GM18519 (cell line): ENCODE measurements around the gene ING5.
"Not testable (repeated sequence)": the region's sequence is repeated elsewhere in the genome, so short reads cannot be mapped to it uniquely, and the experiment has no call there.

ENCODE experiments used
- ATAC-seq: cut with Tn5 transposase; IDR thresholded peaks from one replicate; pipeline ENCODE4 v1.9.1; 2021; ENCODE audit warnings: mild to moderate bottlenecking, moderate library complexity; ENCODE audit not compliant: unreplicated experiment, low FRiP score

Gene ING5

DNA sequence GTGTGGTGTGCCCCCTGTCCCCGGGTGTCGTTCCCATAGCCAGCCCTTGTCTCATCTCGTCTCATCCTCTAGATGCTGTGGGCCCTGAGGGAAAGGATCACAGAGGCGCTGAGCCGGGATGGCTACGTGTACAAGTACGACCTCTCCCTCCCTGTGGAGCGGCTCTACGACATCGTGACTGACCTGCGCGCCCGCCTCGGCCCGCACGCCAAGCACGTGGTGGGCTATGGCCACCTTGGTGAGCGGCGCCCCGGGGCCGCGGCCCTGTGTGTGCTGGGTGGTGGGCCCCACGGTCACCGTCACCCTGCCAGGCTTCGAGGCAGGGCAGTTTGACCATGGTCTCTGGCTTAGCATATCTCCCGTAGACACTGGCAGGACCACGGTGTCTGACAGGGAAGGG lies 53.9 kb downstream of the ING5 start:
- ATAC-seq: no peak

DNA sequence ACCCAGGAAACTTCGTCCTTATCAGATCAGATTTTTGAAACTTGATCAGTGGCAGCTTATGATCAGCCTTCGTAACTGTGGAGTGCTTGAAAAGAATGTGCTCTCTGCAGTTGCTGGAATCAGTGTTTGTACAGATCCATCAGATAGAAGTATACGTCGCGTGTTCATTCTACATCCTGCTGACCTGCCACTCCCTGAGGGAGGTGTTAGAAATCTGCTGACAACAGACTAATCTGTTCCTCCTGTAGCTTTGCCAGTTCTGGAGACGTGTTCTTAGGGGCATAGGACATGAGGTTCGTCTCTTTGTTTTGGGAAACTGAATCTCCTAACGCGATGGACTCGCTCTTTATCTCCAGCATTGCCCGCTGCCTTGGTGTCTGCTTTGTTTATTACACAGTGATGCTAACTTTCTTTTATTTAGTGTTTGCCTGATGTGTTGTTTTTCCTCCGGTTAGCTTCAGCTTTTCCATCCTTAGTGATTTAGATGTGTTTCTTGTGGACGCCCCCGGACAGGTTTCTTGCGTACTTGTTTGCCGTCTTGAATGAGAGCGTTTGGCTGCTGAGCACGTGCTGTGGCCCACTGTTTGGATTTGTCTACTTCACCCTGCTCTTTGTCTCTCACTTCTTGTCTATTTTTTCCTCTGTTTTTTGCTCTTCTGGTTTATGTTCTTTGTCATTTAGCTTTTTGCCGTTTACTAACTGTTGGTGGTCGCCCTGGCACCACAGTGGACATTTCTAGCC lies 57.4 kb downstream of the ING5 start:
- no peak for ATAC-seq

- ATAC-seq: not testable (repeated sequence)
These were observed 58.1 kb downstream of the ING5 start for GRCh38 chr2:241759893-241760292.

DNA sequence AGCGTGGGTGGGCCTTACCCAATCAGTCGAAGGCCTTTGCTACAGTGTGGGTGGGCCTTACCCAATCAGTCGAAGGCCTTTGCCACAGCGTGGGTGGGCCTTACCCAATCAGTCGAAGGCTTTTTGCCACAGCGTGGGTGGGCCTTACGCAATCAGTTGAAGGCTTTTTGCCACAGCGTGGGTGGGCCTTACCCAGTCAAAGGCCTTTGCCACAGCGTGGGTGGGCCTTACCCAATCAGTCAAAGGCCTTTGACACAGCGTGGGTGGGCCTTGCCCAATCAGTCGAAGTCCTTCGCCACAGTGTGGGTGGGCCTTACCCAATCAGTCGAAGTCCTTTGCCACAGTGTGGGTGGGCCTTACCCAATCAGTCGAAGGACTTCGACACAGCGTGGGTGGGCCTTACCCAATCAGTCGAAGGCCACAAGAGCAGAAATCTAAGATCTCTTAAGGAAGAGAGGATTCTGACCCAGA lies 58.5 kb downstream of the ING5 start:
- ATAC-seq: no peak

DNA sequence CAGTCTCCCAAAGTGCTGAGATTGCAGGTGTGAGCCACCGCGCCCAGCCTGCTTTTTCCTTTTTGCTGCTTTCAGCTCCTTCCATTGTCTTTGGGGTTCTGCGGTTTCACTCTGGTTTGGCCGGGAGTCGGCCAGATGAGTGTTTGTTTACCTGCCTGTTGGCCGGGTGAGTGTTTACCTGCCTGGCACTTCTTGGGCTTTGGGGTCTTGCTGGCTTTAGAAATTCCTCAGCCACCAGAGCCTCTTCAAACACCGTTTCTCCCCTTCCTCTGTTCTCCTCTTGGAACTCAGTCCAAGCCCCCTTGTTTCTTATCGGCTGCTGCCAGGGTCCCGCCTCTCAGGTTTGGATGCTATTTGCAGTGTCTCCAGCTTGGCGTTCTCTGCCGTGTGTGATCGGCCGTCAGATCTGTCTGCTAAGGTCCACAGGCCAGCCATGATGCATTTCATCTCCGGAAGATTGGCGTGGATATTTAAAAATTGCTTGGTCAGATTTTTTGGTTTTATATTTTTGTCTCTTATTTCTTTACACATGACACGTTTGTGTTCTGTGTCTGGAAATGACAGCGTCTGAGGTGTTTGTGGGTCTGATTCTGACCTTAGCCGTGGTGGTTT lies 60.6 kb downstream of the ING5 start:
- ATAC-seq: no peak

GRCh38 chr2:241762933-241763369 lies 61.1 kb downstream of the ING5 start:
- no peak for ATAC-seq

GRCh38 chr2:241763551-241764274 lies 61.9 kb downstream of the ING5 start:
- ATAC-seq: no peak

DNA sequence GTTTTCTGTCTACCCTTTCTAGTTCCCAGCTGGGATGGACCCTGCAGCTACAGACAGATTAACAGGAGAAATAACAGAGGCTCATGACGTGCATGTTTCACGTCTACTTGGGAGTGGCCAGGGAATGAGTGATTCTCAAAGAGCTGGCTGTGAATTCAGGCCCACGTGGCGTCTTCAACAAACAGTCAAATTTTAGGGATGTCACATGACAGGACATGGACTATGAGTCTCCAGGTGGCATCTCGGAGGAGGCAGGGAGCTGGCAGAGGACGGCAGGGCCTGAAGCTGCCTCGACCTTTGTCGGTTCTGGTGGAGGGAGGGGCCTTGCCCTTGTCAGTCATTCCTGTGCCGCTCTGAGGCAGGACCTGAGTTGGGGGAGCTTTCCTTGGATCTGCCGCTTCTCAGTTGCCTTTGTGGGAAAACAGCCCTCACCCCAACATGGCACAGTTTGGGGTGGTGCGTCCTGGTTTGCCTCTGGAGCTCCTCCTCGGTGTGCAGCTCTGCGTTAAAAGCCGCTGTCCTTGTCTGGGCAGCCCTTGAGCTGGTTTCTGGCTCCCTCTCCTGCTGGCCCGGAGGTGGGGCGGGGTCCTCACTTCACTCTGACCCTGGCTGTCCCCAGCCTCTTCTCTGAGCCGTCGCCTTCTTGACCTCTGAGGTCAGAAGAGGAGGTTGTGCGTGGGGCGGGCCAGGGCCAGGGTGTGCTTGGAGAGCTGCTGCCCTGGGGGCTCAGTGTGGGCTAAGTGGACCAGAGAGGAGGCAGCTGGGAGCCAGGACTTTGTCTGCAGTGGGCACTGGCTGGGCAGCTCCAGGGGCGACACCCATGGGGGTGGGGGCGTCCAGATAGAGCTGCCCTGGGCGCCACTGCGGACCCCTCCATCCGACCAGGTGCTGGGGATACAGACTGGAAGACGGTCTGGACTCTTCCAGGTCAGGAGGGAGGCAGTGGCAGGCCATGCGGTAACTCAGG lies 62.7 kb downstream of the ING5 start:
- no peak for ATAC-seq

DNA sequence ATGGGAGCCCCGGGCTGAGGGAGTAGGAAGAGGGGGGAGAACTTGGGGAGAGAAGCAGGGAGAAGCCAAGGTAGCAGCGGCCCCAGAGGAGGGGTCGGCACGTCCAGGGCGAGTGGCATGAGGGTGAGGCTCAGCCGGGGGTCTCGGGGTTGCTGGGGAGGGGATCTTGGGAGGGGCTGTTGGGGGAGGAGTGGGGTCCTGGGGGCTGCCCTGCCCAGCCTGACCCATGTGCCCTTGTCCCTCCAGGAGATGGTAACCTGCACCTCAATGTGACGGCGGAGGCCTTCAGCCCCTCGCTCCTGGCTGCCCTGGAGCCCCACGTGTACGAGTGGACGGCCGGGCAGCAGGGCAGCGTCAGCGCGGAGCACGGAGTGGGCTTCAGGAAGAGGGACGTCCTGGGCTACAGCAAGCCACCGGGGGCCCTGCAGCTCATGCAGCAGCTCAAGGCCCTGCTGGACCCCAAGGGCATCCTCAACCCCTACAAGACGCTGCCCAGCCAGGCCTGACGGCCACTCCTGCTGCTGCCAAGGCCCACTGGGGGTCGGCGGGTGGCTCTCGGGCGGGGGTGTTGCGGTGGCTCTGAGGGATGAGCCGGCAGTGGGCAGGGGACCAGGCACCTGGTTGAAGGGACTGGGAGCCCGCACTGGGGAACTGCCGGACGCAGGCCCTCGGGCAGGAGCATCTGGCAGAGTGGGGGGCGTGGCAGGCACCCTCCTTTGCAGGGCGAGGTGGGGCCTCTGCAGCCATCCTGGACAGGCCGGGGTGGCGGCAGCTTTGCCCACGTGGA lies 65.8 kb downstream of the ING5 start:
- ATAC-seq: no peak

- no peak for ATAC-seq
These were observed 66.4 kb downstream of the ING5 start for GRCh38 chr2:241768251-241768711.

DNA sequence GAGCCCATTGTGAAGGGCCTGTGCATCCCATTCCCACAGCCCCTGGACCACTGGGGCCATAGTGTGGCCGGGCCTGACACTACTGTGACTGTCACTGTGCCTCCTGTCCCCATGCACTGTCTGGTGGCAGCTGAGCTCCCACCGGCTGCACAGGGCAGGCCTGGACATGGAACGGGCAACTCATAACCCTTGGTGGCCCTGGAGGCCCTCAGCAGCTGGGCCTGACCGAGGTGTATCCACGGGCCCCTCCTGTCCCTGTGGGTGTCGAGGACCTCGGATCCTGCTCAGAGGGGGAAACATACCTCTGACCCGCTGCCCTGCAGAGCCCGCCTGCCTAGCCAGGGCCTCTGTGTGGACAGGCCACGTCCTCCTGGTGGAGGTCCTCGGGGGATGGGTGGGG lies 67.0 kb downstream of the ING5 start:
- ATAC-seq: no peak

GRCh38 chr2:241769819-241770184 lies 68.0 kb downstream of the ING5 start:
- no peak for ATAC-seq

- ATAC-seq: no peak
These were observed 68.5 kb downstream of the ING5 start for GRCh38 chr2:241770185-241770935.

DNA sequence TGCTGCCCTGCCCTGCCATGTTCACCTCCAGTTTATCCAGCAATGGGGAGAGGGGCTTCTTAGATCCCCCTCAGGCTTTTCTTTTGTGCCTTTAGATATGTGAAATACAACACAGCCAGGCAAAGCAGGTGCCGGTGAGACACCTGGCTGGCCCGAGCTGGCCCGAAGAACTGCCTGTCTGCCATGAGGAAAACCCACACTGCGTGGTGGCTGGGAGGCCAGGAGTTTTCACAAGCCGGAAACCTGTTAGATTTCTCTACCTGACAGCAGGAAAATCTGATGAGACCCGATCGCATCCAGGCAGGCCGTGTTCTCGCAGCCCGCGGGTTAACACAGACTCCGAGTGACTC lies 69.1 kb downstream of the ING5 start:
- no peak for ATAC-seq

- ATAC-seq: no peak
These were observed 69.6 kb downstream of the ING5 start for GRCh38 chr2:241771286-241772062.

GRCh38 chr2:241772063-241772499 lies 70.2 kb downstream of the ING5 start:
- ATAC-seq: no peak

- ATAC-seq: no peak
These were observed 71.9 kb downstream of the ING5 start for GRCh38 chr2:241773511-241774418.
